Fibroblast of lung (primary cell): ENCODE data around the gene TAOK3. TPM values are rescaled to one million over a fixed set of nuclear protein-coding genes. Genes with fewer than 3 reads are reported as not detected.

Experiments
- DNase-seq, 2 donors: peaks; one replicate each; pipeline versions ENCODE4 v3.0.0 to v3.0.0-alpha.2; 2010; ENCODE audit warnings: low read depth in 2 of 2
- H2AFZ ChIP-seq: 2 replicates; pipeline ENCODE4 v1.5.1; 2012; ENCODE audit warnings: low read length, control low read depth, inconsistent platforms
- H3K27ac ChIP-seq: 2 replicates; pipeline ENCODE4 v1.5.1; 2011; ENCODE audit warnings: low read length, control low read depth; ENCODE audit not compliant: insufficient read depth
- H3K27me3 ChIP-seq: 2 replicates; pipeline ENCODE4 v1.5.1; 2011; ENCODE audit warnings: mild to moderate bottlenecking, low read length; ENCODE audit not compliant: control insufficient read depth, insufficient read depth
- H3K36me3 ChIP-seq: 2 replicates; pipeline ENCODE4 v1.5.1; 2011; ENCODE audit warnings: low read length; ENCODE audit not compliant: control insufficient read depth, insufficient read depth
- H3K4me1 ChIP-seq: 2 replicates; pipeline ENCODE4 v1.5.1; 2011; ENCODE audit warnings: low read length; ENCODE audit not compliant: control insufficient read depth, insufficient read depth; ENCODE audit errors: extremely low read depth
- H3K4me2 ChIP-seq: 2 replicates; pipeline ENCODE4 v1.5.1; 2011; ENCODE audit warnings: low read length, control low read depth; ENCODE audit not compliant: insufficient read depth; ENCODE audit errors: extremely low read depth
- H3K4me3 ChIP-seq, 4 experiments: fragments of 200-600 bp in 1 of 4; sonication (generic) in 1 of 4; replicated peaks in 1 of 4; 2 replicates each; pipeline ENCODE4 v1.5.1; 2011 to 2016; ENCODE audit warnings: low read length in 4 of 4, low read depth in 3 of 4, mild to moderate bottlenecking in 3 of 4, control low read depth in 2 of 4, inconsistent platforms in 1 of 4, mixed read lengths in 1 of 4; ENCODE audit not compliant: insufficient read depth in 1 of 4; ENCODE audit errors: control extremely low read depth in 1 of 4
- H3K79me2 ChIP-seq: 2 replicates; pipeline ENCODE4 v1.5.1; 2012; ENCODE audit warnings: mild to moderate bottlenecking, low read length, inconsistent platforms; ENCODE audit not compliant: control insufficient read depth, insufficient read depth
- H3K9ac ChIP-seq: 2 replicates; pipeline ENCODE4 v1.5.1; 2011; ENCODE audit warnings: mild to moderate bottlenecking, low read length, control low read depth; ENCODE audit not compliant: insufficient read depth
- H3K9me3 ChIP-seq: 2 replicates; pipeline ENCODE4 v1.5.1; 2012; ENCODE audit warnings: low read depth, low read length; ENCODE audit not compliant: control insufficient read depth, insufficient read depth
- H4K20me1 ChIP-seq: 2 replicates; pipeline ENCODE4 v1.5.1; 2011; ENCODE audit warnings: low read length; ENCODE audit not compliant: control insufficient read depth, insufficient read depth; ENCODE audit errors: extremely low read depth
- EZH2 ChIP-seq: IDR thresholded peaks from 2 replicates; pipeline ENCODE4 v1.5.1; 2012; ENCODE audit warnings: low read length, control low read depth, mild to moderate bottlenecking; ENCODE audit errors: missing control alignments
- polyA plus RNA-seq, 2 donors: library from polyadenylated mRNA; depleted of rRNA in 1 of 2; stranded (reverse) in 1 of 2; unstranded in 1 of 2; fragments of >200 nt; gene quantifications; 2 replicates each; pipeline ENCODE4 v1.2.1, GENCODE V29; 2011 to 2012; ENCODE audit warnings: missing spikeins in 1 of 2
- total RNA-seq: library from RNA; depleted of rRNA; stranded (reverse); fragments of >200 nt; gene quantifications from 2 replicates; pipeline ENCODE4 v1.2.1, GENCODE V29; 2014
- TF ChIP-seq, protein P1 (sequence below), 2 donors: IDR thresholded peaks in 1 of 2; conservative IDR thresholded peaks in 1 of 2; 1 replicate in 1 of 2; 2 replicates in 1 of 2; pipeline ENCODE4 v1.5.1; 2011 to 2012; ENCODE audit warnings: low read length in 2 of 2, control low read depth in 1 of 2, inconsistent platforms in 1 of 2, low read depth in 1 of 2, mild to moderate bottlenecking in 1 of 2

Gene TAOK3
- total and polyA plus RNA-seq, 2 donors (not counting 1 experiment from before 2014, with no cell fraction given) = 64.7 to 97.4 TPM

GRCh38 chr12:118107011-118107410 lies 265.7 kb downstream of the TAOK3 start:
- no peaks in the 10 kb centered on the region for H3K9me3 ChIP-seq
- no peak overlapping the region for H3K27ac ChIP-seq
- TF ChIP-seq EZH2 = no peak
- TF ChIP-seq, protein P1, sequence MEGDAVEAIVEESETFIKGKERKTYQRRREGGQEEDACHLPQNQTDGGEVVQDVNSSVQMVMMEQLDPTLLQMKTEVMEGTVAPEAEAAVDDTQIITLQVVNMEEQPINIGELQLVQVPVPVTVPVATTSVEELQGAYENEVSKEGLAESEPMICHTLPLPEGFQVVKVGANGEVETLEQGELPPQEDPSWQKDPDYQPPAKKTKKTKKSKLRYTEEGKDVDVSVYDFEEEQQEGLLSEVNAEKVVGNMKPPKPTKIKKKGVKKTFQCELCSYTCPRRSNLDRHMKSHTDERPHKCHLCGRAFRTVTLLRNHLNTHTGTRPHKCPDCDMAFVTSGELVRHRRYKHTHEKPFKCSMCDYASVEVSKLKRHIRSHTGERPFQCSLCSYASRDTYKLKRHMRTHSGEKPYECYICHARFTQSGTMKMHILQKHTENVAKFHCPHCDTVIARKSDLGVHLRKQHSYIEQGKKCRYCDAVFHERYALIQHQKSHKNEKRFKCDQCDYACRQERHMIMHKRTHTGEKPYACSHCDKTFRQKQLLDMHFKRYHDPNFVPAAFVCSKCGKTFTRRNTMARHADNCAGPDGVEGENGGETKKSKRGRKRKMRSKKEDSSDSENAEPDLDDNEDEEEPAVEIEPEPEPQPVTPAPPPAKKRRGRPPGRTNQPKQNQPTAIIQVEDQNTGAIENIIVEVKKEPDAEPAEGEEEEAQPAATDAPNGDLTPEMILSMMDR (conservative IDR thresholded peaks at IDR 0.05 in 1 of 2, IDR thresholded peaks at IDR 0.05 in 1 of 2; ENCODE audit: low read depth in 1 of 2, low read length in 2 of 2) = no peak
- H3K27me3 ChIP-seq = no peaks in the 10 kb centered on the region
- peaks cover 2% of the 10 kb centered on the region for H3K4me1 ChIP-seq
- no peak for DNase-seq
- H2AFZ ChIP-seq = no peak overlapping the region
- H3K79me2 ChIP-seq = no peaks in the 10 kb centered on the region
- no peaks in the 10 kb centered on the region for H3K36me3 ChIP-seq
- no peak overlapping the region for H3K4me3 ChIP-seq
- no peak overlapping the region for H3K4me2 ChIP-seq
- no peak overlapping the region for H3K9ac ChIP-seq
- H4K20me1 ChIP-seq = no peaks in the 10 kb centered on the region

GRCh38 chr12:118103601-118104382 lies 268.9 kb downstream of the TAOK3 start, which contains the start of gene VSIG10:
Gene VSIG10, minus strand, starts transcription at chr12:118104011. Its CDS starts 340 bp downstream, at chr12:118103671.
- Histone ChIP-seq H3K4me2 (peak within 1 kb of the TSS; percentile 92), H3K36me3 (no peaks in the 10 kb centered on the region), H3K79me2 (no peaks in the 10 kb centered on the region), H3K9ac (peak within 1 kb of the TSS; percentile 77), H2AFZ (peak within 1 kb of the TSS; percentile 82), H3K27me3 (no peaks in the 10 kb centered on the region), H4K20me1 (no peaks in the 10 kb centered on the region), H3K4me1 (peaks cover 2% of the 10 kb centered on the region), H3K27ac (peak within 1 kb of the TSS; percentile 38), H3K4me3 (peak within 1 kb of the TSS; percentile 68 to 78 (median 74)), H3K9me3 (no peaks in the 10 kb centered on the region)
- TF ChIP-seq, protein P1 (conservative IDR thresholded peaks at IDR 0.05 in 1 of 2, IDR thresholded peaks at IDR 0.05 in 1 of 2; ENCODE audit: low read depth in 1 of 2, low read length in 2 of 2) = no peak
- TF ChIP-seq EZH2 = no peak
- DNase-seq = peak; percentile 57 to 71

- Histone ChIP-seq H3K36me3 (no peaks in the 10 kb centered on the region), H3K4me2 (peak overlapping the region; percentile 92), H3K4me1 (peaks cover 2% of the 10 kb centered on the region), H3K9ac (peak overlapping the region; percentile 77), H3K9me3 (no peaks in the 10 kb centered on the region), H4K20me1 (no peaks in the 10 kb centered on the region), H2AFZ (peak overlapping the region; percentile 73), H3K27me3 (no peaks in the 10 kb centered on the region), H3K27ac (peak overlapping the region; percentile 20), H3K79me2 (no peaks in the 10 kb centered on the region), H3K4me3 (peak overlapping the region; percentile 60 to 78 (median 71))
- peak; percentile 17 to 30 for DNase-seq
- TF ChIP-seq EZH2 = no peak
- TF ChIP-seq, protein P1 (conservative IDR thresholded peaks at IDR 0.05 in 1 of 2, IDR thresholded peaks at IDR 0.05 in 1 of 2; ENCODE audit: low read depth in 1 of 2, low read length in 2 of 2) = no peak
Observed at GRCh38 chr12:118103201-118103600, 269.5 kb downstream of the TAOK3 start.
